EH (cell line): ENCODE results near the gene NEU1.
A peak's percentile ranks its signal among the peaks of the same experiment; 100 is the strongest.
"Not testable (repeated sequence)": the region's sequence is repeated elsewhere in the genome, so short reads cannot be mapped to it uniquely, and the experiment has no call there.

Experiments
- DNase-seq: peaks from one replicate; pipeline ENCODE4 v3.0.0-alpha.2; 2015; ENCODE audit warnings: low read depth

Gene NEU1

DNA sequence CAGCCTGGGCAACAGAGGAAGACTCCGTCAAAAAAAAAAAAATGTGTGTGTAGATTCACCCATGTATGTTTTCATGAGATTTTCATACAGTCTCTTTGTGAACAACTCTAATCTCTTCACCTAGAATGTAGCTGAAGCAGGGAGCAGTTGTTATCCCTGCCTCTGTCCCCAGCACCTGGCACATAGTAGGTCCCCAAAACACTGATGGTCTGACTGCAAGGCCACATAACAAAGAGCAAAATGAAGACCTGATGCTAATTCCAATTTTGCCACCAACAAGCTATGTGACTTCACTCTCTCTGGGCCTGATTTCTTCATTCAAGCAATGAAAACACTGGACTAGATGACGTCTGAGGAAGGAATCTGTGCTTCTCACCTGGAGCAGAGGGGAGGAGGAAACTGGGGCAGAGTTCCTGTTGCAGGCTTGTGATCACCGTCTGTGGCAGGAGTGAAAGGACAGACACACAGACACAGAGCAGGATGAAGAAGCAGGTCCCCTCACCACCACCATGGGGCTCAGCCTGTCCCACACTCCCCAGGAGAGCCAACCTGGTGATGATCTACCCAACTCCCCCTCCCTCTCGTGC lies 11.6 kb upstream of the NEU1 start:
- no peak for DNase-seq

DNA sequence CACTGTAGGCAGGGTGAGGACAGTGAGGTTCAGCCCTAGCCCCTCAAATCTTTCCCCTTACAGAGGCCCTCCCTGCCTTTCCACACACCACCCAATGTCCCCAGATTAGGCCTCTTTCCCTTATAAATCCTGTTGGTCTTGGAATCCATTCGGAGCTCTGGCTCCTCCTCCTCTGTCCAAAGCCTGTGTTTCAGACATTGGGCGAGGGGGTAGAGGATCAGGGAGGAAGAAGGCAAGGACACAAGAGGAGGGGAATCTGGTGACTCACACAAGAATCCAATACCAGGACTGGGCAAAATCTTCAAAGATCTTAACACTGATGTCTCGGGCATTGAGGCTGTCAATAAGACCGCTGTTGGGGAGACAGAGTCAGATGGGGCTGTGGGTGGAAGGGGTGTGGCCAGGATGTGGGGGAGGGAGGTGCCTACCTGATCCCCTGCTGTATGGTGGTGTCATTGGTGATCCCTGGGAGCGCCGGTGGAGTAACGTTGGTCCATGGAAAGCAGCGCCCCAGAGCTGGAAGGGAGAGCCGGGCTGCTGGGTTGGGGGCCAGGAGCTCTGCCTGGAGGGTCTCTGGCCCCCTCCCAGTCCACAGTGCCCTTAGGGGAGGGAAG lies 8.5 kb upstream of the NEU1 start:
- peak; percentile 67 for DNase-seq

DNA sequence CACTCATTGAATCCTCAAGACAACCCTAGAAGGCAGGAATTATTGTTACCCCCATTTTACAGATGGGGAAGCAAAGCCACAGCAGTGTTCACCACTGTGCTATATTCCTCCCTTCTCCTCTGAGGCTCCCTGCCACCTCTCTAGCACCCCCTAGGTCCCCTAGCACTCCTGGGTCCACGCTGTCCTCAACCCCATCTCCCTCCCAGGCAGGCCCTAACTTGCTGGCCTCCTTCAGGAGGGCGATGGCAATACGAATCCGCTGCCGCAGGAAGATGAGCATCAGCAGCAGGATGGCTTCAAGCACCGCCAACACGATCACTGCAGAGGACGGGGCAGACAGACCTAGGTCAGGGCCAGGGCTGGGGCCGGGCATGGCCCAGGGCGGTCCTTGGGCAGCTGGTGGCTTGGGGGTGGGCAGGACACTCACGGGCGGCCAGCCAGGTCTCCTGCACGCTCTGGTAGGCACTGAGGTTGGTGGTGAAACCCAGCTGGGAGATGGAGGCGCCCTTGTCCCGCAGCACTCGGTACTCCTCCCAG lies 7.8 kb upstream of the NEU1 start:
- no peak for DNase-seq

DNA sequence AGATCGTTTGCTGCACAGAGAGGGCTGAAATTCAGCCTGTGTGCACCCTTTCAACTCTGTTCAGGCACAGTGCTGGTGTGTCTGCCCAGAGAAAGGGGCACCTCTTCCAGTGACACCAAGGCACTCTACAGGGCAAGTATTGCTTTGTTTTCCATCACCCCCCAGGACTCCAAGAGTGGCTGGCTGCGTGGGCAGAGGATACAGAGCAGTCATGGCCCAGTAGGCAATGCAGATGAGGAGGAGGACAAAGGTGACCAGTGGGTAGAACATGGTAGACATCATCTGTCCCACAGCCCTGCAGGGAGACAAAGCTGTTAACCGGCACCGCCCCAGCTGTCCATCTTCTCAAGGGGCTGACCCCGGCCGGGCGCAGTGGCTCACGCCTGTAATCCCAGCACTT lies 6.7 kb upstream of the NEU1 start:
- no peak for DNase-seq

DNA sequence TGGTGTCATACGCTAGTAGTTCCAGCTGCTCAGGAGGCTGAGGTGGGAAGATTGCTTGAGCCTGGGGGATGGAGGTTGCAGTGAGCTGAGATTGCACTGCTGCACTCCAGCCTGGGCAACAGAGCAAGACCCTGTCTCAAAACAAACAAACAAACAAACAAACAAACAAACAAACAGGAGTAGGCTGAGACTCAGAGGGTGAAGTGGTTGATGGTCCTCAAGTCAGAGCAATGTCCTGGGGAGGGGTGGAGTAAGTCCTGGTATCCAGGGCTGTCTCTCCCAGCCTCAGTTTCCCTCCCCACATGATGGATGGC lies 6.0 kb upstream of the NEU1 start:
- DNase-seq, result not testable (repeated sequence)

DNA sequence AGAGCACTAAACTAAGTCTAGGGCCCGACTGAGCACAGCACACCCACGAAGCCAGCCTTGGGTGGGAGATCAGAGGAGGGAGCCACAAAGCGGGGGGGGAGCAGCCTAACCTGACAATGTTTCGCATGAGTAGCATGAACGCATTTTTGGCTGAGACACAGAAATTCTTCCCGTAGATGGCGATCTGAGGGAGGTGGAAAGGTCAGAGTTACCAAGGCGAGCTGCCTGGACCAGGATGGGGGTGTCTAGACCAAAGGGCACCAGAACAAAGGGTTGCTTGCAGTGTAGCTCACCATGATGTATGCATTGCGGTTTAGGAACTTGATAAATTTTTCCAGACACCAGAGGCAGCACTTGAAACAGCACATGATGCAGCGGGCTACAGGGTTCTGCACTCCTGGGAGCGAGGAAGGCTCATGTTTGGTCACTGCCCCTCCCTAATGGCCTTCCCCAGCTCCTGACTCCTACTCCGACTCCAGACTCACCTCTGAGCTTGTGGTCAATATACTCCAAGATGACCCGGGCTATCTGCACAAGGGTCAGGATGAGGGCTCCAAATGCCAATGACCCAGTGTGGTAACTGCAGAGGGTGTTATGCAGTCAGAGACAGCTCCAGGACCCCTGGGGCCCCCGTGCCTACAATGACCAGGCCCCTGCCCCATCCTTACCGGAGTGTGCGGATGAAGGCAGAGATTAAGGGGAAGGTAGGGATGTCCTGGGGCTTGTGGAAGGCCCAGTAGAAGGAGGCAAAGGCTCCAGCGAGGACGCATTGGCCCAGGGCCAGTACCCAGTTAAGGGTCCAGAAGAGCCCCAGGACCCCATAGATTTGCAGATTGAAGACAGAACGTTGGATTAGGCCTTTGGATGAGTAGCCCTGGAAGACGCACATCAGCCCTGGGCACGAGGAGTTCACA lies 2.8 kb upstream of the NEU1 start:
- no peak for DNase-seq

DNA sequence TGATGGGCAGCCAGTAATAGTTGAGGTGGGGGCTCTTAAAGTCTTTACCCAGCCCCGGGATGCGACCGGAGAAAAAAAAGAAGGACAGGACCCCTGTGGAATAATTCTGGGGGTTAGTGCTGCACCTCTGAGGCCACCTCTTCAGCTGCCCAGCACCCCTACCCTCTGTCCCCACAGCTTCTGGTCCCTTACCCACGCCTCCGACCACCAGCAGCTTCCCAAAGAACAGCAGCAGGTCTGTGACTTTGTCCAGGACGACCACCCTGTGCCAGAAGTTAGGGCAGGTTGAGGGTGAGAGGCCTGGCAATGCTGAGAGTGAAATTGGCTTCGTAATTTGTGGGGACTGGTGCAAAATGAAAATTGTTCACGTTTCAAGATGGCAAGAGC lies 2.2 kb upstream of the NEU1 start:
- DNase-seq, result no peak

DNA sequence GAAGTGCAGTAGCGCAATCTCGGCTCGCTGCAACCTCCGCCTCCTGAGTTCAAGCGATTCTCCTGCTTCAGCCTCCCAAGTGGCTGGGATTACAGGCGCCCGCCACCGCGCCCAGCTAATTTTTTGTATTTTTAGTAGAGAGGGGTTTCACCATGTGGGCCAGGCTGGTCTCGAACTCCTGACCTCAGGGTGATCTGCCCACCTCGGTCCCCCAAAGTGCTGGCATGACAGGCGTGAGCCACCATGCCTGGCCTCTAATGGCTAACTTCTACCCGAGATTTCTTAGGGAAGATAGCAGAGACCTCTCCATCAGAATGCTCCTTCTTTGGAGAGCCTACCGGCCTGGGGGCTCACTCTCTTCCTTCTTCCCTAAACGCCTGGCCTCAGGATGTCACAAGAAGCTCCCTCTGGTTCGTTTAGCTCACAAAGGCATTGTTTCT lies 1.5 kb upstream of the NEU1 start:
- not testable (repeated sequence) for DNase-seq

DNA sequence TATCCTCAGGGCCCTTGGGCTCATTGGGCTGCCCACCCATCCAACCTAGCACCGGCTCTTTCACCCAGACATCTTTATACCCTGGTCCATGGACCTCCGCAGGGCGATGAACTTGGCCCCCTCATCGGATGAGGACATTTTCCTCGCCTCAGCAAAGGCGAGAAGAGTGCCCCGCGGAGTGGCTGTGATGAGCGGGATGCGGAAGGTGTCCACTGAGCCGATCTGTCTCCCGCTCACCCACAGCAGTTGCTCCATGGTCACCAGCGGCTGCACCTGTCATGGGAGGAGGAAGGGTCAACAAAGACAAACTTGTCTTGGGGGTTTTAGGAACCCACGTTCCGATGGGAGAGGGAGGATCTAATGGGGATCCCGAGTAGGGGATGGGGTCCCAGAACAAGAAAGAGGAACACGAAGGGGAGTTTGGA lies 690 bp downstream of the NEU1 start:
- no peak for DNase-seq

DNA sequence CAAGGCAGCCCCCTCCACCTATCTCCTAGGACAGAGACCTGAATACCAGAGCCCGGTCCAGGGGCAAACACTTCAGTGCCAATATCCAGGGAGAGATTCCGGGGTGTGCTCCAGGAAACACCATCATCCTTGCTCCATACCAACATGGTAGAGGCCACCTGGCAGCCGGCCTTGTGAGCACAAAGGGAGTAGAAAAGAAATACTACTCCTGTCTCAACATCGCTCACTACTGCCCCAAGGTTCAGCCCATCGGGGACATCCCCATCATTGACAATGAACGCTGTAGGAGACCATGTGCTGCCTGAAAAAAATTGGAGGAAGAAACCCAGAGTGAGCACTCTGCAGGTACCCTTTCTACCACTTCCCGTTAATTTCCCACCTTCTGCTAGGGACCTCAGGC lies 1.5 kb downstream of the NEU1 start:
- no peak for DNase-seq

DNA sequence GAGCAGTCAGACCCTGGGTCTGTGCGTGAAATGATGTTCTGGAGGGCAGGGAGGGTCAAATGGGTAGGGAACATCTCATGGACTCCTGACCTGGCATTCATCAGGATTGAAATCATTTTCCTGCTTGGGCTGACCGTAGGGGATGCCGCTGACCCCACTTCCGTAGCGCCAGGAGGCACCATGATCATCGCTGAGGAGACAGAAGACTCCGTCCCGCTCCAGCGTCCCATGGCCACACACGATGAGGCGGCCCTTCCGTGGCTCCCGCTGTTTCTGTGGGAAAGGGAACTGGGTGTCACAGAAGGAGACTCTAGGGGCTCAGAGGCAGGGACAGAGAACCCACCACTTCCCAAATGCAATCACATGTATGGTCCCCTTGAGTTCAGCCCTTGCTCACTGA lies 2.3 kb downstream of the NEU1 start:
- DNase-seq, result no peak

DNA sequence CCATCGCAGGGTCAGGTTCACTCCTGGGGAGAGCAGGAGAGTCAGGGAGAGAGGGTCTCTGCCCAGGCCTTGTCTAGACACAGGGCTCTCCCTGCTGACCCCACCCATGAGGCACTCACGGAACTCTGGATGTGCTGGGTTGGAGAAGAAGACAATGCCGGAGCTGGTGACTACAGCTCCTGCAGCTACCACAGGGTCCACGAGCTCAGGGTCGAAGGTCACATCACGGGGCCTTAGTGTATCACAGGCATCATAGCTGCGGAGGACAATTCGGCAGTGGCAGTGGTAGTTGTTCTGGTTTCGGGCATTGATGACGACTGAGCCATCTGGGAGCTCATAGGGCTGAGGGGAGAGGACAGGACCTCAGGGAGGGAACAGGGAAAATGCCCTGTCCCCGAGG lies 2.7 kb downstream of the NEU1 start:
- DNase-seq, result no peak

DNA sequence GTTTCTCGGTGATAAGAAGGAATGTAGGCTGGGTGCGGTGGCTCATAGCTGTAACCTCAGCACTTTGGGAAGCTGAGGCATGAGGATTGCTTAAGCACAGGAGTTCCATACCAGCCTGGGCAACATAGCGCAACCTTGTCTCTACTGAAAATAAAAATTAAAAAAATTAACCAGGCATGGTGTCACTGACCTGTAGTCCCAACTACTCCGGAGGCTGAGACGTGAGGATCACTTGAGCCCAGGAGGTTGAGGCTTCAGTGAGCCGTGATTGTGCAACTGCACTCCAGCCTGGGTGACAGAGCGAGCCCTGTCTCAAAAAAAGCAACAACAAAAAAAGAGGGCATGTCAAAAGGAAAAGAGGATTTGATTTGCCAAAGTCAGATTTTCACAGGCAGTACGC lies 3.9 kb downstream of the NEU1 start:
- DNase-seq, result no peak

DNA sequence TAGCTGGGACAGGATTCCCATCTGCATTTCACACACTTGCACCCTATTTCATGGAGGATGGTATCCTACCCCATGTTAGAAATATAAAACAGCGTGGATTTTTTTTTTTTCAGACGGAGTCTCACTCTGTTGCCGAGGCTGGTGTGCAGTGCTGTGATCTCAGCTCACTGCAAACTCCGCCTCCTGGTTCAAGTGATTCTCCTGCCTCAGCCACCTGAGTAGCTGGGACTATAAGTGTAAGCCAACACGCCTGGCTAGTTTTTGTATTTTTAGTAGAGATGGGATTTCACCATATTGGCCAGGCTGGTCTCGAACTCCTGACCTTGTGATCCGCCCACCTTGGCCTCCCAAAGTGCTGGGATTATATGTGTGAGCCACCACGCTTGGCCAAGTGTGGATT lies 4.8 kb downstream of the NEU1 start:
- not testable (repeated sequence) for DNase-seq

DNA sequence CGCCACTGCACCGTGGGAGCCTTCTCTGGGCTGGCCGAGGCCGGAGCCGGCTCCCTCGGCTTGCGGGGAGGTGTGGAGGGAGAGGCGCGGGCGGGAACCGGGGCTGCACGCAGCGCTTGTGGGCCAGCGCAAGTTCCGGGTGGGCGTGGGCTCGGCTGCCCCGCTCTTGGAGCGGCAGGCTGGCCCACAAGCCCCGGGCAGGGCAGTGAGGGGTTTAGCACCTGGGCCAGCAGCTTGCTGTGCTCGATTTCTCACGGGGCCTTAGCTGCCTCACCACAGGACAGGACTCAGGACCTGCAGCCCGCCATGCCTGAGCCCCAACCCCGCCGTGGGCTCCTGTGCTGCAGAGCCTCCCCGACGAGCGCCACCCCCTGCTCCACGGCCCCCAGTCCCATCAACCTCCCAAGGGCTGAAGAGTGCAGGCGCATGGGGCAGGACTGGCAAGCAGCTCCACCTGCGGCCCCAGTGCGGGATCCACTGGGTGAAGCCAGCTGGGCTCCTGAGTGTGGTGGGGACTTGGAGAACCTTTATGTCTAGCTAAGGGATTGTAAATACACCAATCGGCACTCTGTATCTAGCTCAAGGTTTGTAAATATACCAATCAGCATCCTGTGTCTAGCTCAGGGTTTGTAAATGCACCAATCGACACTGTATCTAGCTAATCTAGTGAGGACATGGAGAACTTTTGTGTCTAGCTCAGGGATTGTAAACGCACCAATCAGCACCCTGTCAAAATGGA lies 10.5 kb downstream of the NEU1 start:
- DNase-seq, result not testable (repeated sequence)

DNA sequence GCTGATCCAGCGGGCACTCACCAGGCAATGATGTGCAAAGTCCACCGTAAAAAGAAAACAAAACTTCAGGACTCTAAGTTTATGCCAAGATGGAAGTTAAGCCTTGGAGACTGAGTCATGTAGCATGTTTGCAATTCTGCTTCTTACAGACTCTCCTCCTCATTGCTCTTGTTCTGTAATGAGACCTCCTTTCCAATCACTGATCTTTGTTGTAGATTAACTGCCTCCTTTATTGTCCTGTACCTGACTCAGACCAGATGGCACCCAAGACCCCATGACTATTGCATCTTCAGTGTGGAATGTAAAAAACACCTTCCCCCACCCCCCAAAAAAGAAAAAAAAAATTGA lies 11.2 kb downstream of the NEU1 start:
- peak; percentile 24 for DNase-seq

DNA sequence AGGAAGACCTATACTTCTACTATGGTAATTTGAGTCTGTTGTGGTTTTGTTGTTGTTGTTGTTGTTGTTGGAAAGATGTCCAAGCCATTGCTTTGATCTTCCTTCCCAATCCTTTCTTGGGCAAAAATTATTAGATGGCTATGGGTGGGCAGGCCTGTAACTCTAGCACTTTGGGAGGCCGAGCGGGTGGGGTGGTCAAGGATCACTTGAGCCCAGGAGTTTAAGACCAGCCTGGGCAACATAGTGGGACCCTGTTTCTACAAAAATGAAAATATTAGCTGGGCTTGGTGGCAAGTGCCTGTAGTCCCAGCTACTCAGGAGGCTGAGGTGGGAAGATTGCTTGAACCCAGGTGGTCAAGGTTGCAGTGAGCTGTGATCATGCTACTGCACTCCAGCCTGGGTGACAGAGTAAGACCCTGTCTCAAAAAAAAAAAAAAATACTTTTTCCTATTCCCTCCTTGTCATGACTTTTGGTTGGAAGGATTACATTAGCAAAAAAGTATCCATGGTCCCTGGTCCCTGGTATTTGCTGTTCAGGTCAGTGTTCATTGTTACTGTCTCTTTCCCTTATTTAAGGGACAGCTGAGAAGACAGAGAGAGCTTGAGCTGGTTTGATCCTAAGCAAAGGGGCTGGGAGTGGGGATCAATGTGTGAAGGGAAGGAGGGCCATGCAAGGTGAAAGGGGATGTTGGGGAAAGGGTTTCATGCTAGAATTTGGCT lies 11.7 kb downstream of the NEU1 start:
- no peak for DNase-seq

DNA sequence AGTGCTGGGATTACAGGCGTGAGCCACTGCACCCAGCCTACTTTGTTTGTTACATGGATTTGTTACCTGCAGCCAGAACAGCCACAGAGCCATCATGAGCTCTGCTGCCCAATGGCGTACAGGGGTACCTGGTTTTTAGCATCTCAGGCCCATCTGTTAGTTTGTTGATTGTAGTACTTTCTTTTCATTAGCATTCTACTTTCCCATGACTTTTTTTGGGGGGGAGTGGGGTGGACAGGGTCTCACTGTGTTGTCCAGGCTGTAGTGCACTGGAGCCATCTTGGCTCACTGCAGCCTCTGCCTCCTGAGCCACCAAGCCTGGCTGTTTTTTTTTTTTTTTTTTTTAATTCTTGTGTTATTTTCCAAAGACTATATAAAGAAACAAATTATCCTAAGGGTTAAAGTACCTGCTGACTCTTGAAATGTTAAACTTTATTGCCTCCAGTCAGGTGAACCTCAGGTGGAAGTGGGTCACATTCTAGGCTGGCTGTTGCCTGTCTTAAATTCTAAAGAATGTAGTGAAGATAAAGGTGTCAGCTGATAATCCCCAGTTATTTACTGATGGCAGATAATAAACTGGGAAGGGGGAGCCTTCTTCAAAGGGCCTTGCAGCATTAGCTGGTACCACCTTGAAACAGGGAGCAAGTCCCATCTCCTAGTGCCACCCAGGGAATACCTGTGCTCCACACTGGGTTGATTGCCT lies 15.2 kb downstream of the NEU1 start:
- no peak for DNase-seq

DNA sequence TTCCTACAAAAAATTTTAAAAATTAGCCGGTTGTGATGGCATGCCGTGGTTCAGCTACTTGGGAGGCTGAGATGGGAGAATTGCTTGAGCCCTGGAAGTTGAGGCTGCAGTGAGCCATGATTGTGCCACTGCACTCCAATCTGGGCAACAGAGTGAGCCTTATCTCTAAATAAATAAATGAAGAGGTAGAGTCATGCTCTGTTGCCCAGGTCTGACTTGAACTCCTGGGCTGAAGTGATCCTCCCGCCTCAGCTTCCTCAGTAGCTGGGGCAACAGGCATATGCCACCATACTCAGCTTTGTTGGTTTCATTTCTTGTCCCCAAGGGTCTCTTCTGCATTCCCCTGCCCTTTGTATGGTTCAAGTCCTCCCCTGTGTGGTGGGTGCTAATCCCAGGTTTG lies 18.1 kb downstream of the NEU1 start:
- DNase-seq, result no peak

DNA sequence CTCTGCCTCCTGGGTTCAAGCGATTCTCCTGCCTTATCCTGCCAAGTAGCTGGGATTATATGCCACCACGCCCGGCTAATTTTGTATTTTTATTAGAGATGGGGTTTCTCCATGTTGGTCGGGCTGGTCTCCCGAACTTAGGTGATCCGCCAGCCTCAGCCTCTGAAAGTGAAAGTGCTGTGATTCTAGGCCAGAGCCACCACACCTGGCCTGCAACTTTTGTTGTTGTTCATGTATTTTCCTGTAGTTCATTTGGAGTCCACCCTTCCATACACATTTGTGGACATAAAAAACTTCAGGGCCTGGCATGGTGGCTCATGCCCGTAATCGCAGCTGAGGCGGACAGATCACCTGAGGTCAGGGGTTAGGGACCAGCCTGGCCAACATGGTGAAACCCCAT lies 20.6 kb downstream of the NEU1 start:
- DNase-seq, result no peak

DNA sequence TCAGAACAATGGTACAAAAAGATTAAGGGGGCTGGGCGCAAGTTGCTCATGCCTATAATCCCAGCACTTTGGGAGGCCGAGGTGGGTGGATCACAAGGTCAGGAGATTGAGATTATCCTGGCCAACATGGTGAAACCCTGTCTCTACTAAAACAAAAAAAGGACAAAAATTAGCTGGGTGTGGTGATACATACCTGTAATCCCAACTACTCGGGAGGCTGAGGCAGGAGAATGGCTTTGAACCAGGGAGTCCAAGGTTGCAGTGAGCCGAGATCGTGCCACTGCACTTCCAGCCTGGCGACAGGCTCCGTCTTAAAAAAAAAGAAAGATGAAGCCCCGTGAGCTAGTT lies 22.9 kb downstream of the NEU1 start:
- not testable (repeated sequence) for DNase-seq
